ENCODE data around the gene PLA2G4A. TPM values are rescaled to one million over a fixed set of nuclear protein-coding genes. Genes with fewer than 3 reads are reported as not detected.
"Not testable (repeated sequence)": the region's sequence is repeated elsewhere in the genome, so short reads cannot be mapped to it uniquely, and the experiment has no call there.

The PLA2G4A gene
- total and polyA plus RNA-seq, 5 experiments from 2014 or later, result 0.13 TPM; not detected in 4

DNA sequence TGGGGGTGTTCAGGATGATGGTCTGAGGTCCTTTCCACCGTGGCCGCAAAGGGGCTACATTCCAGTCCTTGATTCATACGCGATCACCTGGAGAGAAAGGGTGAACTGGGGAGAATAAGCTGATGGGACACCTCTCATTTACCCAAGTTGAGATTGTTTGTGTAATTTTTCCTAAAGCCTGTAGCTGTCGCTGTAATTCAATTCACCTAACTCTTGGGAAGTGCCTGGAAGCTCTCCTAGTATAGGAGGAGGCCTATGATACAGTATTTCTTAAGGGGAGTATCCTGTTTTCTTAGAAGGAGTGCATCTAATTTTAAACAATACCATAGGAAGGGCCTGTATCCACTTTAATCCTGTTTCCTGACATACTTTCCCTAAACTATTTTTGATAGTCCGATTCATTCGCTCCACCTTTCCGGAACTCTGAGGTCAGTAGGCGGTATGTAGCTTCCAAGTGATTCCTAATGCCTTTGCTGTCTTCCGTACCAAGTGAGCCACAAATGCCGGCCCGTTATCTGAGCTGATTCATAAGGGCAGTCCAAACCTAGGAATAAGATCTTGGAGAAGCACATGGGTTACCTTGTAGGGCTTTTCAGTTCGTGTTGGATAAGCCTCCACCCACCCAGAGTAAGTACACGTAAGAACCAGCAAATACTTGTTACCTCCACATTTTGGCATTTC is 88.5 kb downstream of the PLA2G4A start:
- H3K36me3 Mint-ChIP-seq, POLR2A ChIA-PET, DNase-seq, H3K4me1 Mint-ChIP-seq, H3K9me3 Mint-ChIP-seq, H3K27me3 Mint-ChIP-seq, ATAC-seq, H3K4me3 Mint-ChIP-seq: not testable (repeated sequence)
- H3K27ac Mint-ChIP-seq, result peak overlapping the region in 1 of 10 donors; percentile 37

DNA sequence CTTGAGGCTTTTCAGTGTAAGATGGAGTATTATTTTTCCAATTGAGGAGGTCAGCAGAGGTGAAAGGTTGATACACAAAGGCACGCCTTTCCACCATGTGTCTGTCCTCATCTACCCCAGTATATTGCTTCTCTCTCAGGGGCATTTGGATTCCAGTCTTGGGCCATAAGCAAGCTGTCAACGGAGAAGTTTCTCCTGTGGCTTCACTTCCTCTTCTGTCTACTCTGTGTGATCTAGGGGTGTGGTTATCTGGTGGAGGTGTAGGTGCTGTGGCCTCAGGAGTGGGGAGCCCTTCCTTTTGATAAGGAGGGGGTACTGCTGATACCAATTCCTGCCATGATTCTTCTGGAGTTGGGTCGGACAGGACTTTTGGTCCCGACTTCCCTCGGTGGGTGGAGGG is 92.6 kb downstream of the PLA2G4A start:
- H3K4me1 Mint-ChIP-seq, H3K27ac Mint-ChIP-seq, H3K36me3 Mint-ChIP-seq, POLR2A ChIA-PET, DNase-seq, H3K27me3 Mint-ChIP-seq, ATAC-seq, H3K4me3 Mint-ChIP-seq, H3K9me3 Mint-ChIP-seq: not testable (repeated sequence)

DNA sequence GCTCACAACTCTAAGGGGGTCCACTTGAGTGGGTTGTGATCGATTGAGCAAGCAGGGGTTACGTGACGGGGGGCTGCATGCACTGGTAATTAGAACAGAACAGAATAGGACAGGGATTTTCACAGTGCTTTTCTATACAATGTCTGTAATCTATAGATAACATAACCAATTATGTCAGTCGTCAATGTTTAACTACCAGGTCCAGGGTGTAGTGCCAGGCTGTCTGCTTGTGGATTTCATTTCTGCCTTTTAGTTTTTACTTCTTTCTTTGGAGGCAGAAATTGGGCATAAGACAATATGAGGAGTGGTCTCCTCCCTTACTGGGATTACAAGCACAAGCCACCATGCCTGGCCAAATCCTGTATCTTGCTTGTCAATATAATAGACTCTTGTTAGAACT is 94.1 kb downstream of the PLA2G4A start:
- H3K27me3 Mint-ChIP-seq, result peaks cover 0 to 15% (median 0%) of the 10 kb centered on the region in 5 donors
- POLR2A ChIA-PET, H3K4me3 Mint-ChIP-seq, DNase-seq, H3K36me3 Mint-ChIP-seq, ATAC-seq, H3K4me1 Mint-ChIP-seq, H3K27ac Mint-ChIP-seq, H3K9me3 Mint-ChIP-seq: not testable (repeated sequence)

DNA sequence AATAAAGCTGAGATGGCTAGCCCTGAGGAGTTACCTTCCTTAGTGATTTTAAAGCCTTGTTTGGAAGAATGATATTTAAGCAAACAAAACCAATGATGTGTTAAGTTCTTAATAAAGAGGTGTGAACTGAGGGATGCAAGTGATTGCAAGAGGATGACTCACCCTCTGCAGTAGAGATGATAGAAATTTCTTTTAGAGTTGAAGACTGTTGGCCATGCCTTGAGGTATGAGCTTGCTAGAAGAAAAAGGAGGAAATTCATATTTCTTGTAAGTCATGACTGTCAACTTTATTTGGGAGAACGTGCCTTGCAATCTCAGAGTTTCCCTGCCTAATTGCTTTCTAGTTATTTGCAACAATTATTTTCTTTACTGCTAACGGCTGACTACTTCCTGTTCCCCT is 94.7 kb downstream of the PLA2G4A start:
- Mint-ChIP-seq H3K4me3 (no peak overlapping the region), H3K9me3 (peaks cover 0 to 3% (median 0%) of the 10 kb centered on the region in 9 donors), H3K27ac (no peak overlapping the region), H3K4me1 (no peaks in the 10 kb centered on the region), H3K27me3 (peaks cover 0 to 15% (median 0%) of the 10 kb centered on the region in 5 donors), H3K36me3 (no peaks in the 10 kb centered on the region)
- ATAC-seq (no peak), DNase-seq (no peak)
- POLR2A ChIA-PET, result no interaction called here

DNA sequence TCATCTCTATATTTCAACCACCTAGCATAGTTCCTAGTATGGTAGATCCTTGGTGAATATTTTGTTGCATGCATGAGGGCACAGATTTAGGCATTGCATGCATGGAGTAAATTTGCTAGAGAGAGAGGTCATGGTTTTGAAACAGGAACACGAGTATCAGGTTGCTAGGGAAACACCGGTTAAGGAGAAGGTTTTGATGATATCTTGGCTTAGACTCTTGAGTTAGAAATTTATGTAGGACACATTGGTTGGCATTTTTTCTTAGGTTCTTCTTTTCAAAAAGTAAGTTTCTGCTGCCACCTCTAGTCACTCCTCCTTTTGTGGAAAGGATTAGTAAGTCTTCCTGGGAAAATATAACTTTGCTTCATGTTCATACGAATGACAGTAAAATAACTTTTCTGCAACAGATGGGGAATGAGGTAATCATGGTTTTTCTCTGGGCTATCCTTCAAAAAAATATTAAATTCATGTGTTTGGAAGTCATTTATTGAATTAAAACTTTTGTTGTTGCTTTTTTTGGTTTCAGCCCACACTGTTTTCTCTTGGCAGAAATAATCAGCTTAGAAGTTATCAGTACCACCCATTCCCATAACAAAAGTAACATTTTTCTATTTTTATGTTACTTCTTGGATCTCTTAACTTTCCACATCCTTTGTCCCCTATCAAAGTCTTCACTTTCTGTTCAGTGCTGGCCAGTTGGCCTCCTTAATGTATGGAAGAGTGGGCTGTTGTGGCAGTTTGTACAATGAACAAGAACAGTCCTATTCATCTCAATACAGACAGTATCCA is 97.3 kb downstream of the PLA2G4A start:
- peaks cover 0 to 3% (median 0%) of the 10 kb centered on the region in 9 donors for H3K9me3 Mint-ChIP-seq
- DNase-seq, result no peak
- no peaks in the 10 kb centered on the region for H3K36me3 Mint-ChIP-seq
- peak overlapping the region in 1 of 10 donors; percentile 13 for H3K27ac Mint-ChIP-seq
- no peak overlapping the region for H3K4me3 Mint-ChIP-seq
- no peaks in the 10 kb centered on the region for H3K4me1 Mint-ChIP-seq
- ATAC-seq, result no peak
- H3K27me3 Mint-ChIP-seq, result peaks cover 0 to 15% (median 0%) of the 10 kb centered on the region in 5 donors
- POLR2A ChIA-PET, result no interaction called here

DNA sequence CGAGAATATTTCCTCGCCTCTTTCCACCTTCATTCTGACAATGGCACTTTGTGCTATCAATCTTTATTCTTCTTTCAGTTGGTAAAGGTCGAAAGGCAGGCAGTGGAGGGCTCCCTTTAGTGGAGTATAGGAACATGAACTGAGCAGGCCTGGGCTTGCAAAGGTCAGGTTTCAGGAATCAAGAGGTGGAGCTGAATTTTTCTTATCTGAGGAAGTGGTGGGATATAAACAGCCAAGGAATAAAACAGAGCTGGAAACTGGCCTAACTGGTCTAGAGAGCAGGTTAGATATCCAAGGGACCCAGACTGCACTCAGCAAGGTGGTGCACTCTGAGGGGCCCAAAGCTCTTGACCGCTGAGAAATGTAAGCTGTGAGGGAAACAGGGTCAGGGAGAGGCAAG is 99.1 kb downstream of the PLA2G4A start:
- POLR2A ChIA-PET, result no interaction called here
- DNase-seq, result no peak
- Mint-ChIP-seq H3K4me1 (no peaks in the 10 kb centered on the region), H3K4me3 (no peak overlapping the region), H3K9me3 (peaks cover 0 to 3% (median 0%) of the 10 kb centered on the region in 9 donors), H3K27ac (no peak overlapping the region), H3K36me3 (no peaks in the 10 kb centered on the region), H3K27me3 (peaks cover 0 to 9% (median 0%) of the 10 kb centered on the region in 5 donors)
- ATAC-seq, result no peak

DNA sequence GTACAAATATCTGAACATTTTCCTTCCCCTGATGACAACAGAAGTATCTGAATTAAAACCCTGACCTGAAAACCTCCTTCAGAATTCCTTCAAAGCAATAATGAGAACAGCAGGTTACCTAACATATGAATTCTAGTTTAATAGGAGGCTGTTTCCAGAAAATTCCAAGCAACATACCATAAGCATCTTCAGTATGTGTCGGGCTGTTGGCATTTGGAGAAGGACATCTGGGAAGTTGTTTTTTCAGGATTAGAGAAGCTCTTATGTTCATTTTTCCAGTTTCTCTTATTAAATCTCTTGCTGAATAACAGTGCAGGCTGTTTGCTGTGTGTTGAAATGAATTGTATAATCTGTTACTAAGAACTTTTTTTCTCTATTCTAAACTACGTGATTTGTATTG is 101.5 kb downstream of the PLA2G4A start:
- DNase-seq (no peak), ATAC-seq (no peak)
- no peaks in the 10 kb centered on the region for H3K9me3 Mint-ChIP-seq
- H3K4me3 Mint-ChIP-seq, result no peak overlapping the region
- H3K36me3 Mint-ChIP-seq, result no peaks in the 10 kb centered on the region
- no peak overlapping the region for H3K27ac Mint-ChIP-seq
- H3K27me3 Mint-ChIP-seq, result peaks cover 0 to 5% (median 0%) of the 10 kb centered on the region in 5 donors
- no peaks in the 10 kb centered on the region for H3K4me1 Mint-ChIP-seq
- POLR2A ChIA-PET, result no interaction called here

DNA sequence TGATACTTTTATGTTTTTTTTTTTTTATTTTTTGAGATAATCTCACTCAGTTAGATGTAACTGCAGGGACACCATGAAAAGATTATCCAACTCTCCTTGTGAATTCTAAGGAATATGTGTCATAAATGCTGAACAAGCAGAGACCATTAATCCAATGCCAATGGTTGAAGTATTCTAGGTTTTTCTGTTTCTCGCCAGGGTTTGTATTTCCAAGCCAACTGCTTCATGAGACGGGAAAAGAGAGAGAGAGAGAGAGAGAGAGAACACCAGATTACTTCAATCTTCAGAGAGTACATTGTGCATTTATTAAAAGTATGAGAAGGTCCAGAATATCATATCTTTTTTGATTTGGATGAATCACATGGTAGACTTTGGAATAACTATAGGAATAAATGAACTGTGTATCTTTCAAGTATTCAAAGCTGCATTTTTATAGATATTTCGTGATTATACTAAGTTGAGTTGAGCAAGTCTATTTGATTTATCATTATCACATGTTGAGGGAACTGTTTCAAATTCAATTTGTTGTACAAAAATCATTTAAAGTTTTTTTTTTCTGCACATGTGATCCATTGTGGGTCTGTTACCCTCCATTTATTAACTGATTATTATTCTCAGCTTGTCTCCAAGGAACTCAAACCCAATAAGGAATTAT is 108.4 kb downstream of the PLA2G4A start:
- Mint-ChIP-seq H3K36me3 (no peaks in the 10 kb centered on the region), H3K9me3 (no peaks in the 10 kb centered on the region), H3K27me3 (peaks cover 0 to 1% (median 0%) of the 10 kb centered on the region in 5 donors), H3K27ac (no peak overlapping the region), H3K4me3 (no peak overlapping the region), H3K4me1 (no peaks in the 10 kb centered on the region)
- no peak for ATAC-seq
- no peak for DNase-seq
- POLR2A ChIA-PET, result no interaction called here

DNA sequence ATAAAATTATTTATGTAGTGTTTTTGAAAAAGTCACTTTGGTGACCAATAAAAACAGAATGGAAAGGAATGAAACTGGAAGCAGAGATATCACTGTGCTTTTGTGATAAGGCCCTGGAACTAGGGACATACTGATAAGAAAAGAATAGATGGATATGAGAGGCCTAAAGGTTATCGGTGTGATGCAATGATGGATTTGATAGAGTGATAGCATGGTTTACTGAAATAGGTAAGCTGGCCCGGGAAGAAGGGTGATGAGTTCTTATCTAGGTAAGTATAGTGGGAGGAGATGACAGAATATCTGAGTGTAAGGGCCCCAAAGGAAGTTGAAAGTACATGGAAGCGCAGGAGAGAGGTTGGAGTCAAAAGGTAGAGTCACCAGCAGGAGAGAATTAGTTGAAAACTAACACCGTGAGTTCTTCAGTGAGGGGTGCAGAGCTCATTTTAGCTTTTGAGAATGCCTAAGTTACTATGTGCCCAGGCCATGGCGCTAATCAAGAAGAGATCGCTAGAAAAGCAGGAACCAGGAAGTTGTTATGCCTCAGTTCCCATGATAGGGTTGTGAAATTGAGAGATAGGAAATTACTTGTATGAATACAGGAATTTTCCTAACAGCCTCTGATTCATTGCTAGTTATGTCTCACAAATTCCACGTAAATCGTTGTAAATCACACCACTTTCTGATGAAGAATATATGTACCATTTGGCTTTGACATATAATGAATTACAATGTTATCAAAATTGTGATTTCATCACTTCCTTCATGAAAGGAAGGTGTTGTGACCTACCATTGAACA is 115.3 kb downstream of the PLA2G4A start:
- Mint-ChIP-seq H3K4me1 (no peaks in the 10 kb centered on the region), H3K4me3 (no peak overlapping the region), H3K9me3 (no peaks in the 10 kb centered on the region), H3K36me3 (no peaks in the 10 kb centered on the region), H3K27me3 (peaks cover 0 to 4% (median 0%) of the 10 kb centered on the region in 5 donors), H3K27ac (no peak overlapping the region)
- POLR2A ChIA-PET, result no interaction called here
- ATAC-seq, result no peak
- DNase-seq, result no peak

DNA sequence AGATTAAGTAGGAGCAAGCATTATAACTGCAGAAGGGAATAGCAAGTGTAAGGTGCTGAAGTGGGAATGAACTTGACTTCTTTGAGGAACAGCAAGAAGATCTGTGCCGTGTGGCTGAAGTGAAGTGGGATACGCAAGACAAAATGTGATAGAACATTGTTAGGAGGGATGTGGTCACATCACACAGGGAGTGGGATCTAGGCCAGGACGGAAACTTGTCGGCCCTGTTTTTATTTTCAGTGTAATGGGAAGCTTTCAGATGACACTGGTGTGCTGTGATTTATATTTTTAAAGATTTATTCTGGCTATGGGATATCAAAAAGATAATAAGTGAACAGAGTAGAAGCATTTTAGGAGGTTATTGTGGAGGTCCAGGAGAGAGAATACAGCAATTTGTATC is 116.4 kb downstream of the PLA2G4A start:
- no peak for DNase-seq

DNA sequence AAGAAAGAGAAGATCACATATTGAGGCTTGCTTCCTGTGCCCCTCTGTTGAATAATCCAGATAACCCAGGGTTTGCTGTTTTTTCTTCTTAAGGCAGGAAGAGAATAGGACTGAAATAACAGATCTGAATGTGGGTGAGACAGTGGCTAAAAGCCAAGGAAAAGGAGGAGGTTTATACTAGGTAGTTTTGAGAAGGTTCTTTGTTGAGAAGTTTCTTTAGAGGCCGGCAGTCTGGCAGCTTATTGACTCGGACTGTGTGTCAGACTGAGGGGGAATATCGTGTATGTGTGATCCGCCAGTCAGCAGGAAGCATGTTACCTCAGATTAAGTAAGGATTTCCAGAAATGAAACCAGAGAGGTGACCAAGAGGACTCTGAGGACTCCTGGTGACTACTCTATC is 119.8 kb downstream of the PLA2G4A start:
- Mint-ChIP-seq H3K4me3 (no peak overlapping the region), H3K36me3 (no peaks in the 10 kb centered on the region), H3K27me3 (peaks cover 0 to 3% (median 0%) of the 10 kb centered on the region in 5 donors), H3K9me3 (peaks cover 0 to 2% (median 0%) of the 10 kb centered on the region in 9 donors), H3K27ac (no peak overlapping the region), H3K4me1 (no peaks in the 10 kb centered on the region)
- no peak for DNase-seq
- no peak for ATAC-seq
- POLR2A ChIA-PET, result no interaction called here

More for the DNA sequence above, 116.4 kb downstream of the PLA2G4A start:
- H3K27me3 Mint-ChIP-seq, result peaks cover 0 to 4% (median 0%) of the 10 kb centered on the region in 5 donors
- ATAC-seq, result no peak
- no peaks in the 10 kb centered on the region for H3K9me3 Mint-ChIP-seq
- no peak overlapping the region for H3K4me3 Mint-ChIP-seq
- H3K36me3 Mint-ChIP-seq, result no peaks in the 10 kb centered on the region
- POLR2A ChIA-PET, result no interaction called here
- no peaks in the 10 kb centered on the region for H3K4me1 Mint-ChIP-seq
- no peak overlapping the region for H3K27ac Mint-ChIP-seq

DNA sequence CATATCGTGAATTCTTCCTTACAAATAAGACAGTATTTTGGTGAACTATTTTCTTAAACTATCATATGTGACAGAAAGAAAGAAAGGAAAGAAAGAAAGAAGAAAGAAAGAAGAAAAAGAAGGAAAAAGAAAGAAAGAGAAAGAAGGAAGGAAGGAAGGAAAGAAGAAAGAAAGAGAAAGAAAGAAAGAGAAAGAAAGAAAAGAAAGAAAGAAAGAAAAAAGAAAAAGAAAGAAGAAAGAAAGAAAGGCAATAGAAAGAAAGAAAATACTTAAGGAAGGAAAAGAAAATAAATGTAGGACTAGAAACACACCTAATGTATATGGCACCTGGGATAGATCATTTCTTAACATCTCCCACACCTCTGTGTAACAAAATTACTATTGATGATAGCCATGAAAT is 120.4 kb downstream of the PLA2G4A start:
- Mint-ChIP-seq H3K27ac (no peak overlapping the region), H3K4me1 (no peaks in the 10 kb centered on the region), H3K4me3 (no peak overlapping the region), H3K27me3 (no peaks in the 10 kb centered on the region), H3K36me3 (no peaks in the 10 kb centered on the region), H3K9me3 (peaks cover 0 to 2% (median 0%) of the 10 kb centered on the region in 9 donors)
- POLR2A ChIA-PET, result no interaction called here
- ATAC-seq (no peak), DNase-seq (no peak)

Measured in naive thymus-derived CD8-positive, alpha-beta T cell (primary cell).